A172 (cell line): Measurements from ENCODE around the gene ST3GAL2. TPM values are rescaled to one million over a fixed set of nuclear protein-coding genes. Genes with fewer than 3 reads are reported as not detected.
"Not testable (repeated sequence)": the region's sequence is repeated elsewhere in the genome, so short reads cannot be mapped to it uniquely, and the experiment has no call there.

ENCODE experiments used
- DNase-seq: peaks from one replicate; pipeline ENCODE4 v3.0.0-alpha.2; 2015; ENCODE audit warnings: low spot score
- total RNA-seq: library from RNA; depleted of rRNA; stranded (reverse); fragments of >200 nt; shearing (Covaris generic); gene quantifications from 2 replicates; pipeline ENCODE4 v1.2.3, GENCODE V29; 2014; rRNA removed

The ST3GAL2 gene
- total RNA-seq, 1 experiment from 2014 or later, result 17.3 TPM

GRCh38 chr16:70332728-70333127 is 106.2 kb downstream of the ST3GAL2 start:
- DNase-seq, result not testable (repeated sequence)

GRCh38 chr16:70331588-70332358 is 107.1 kb downstream of the ST3GAL2 start:
- no peak for DNase-seq

GRCh38 chr16:70331091-70331490 is 107.8 kb downstream of the ST3GAL2 start:
- DNase-seq, result no peak

Other genes with a start within 250 kb of the ST3GAL2 start
- 44.5 and 49.4 TPM in 2 replicates for gene EXOSC6, start 187.2 kb downstream of the ST3GAL2 start, total RNA-seq
- gene AARS1, start 149.6 kb downstream of the ST3GAL2 start, total RNA-seq, result 68.0 and 74.4 TPM in 2 replicates
- gene DDX19B, start 139.9 kb downstream of the ST3GAL2 start, total RNA-seq, result 10.3 and 16.5 TPM in 2 replicates
- 40.6 and 47.5 TPM in 2 replicates for gene DDX19A, start 92.2 kb downstream of the ST3GAL2 start, total RNA-seq
- gene FCSK, start 15.5 kb upstream of the ST3GAL2 start, total RNA-seq, result 9.4 and 13.8 TPM in 2 replicates
- 67.1 and 89.4 TPM in 2 replicates for gene COG4, start 84.5 kb upstream of the ST3GAL2 start, total RNA-seq
- gene SF3B3, start 84.7 kb upstream of the ST3GAL2 start, total RNA-seq, result 146 and 176 TPM in 2 replicates
- 7.8 and 10.5 TPM in 2 replicates for gene IL34, start 207.5 kb upstream of the ST3GAL2 start, total RNA-seq
- gene MTSS2, start 247.0 kb upstream of the ST3GAL2 start, total RNA-seq, result 74.1 and 96.8 TPM in 2 replicates